Measurements from ENCODE around the gene CYP4F11. TPM values are rescaled to one million over a fixed set of nuclear protein-coding genes. Genes with fewer than 3 reads are reported as not detected.

The CYP4F11 gene
- total RNA-seq, 1 experiment from 2014 or later, result 0.21 TPM

- H3K27ac ChIP-seq (ENCODE audit: low read length), result no peak overlapping the region
- intact Hi-C loops (cut with micrococcal nuclease; ENCODE audit: unreplicated experiment) (no loop called here), in situ Hi-C loops (cut with HindIII; ENCODE audit: low pct_unique_long_range_greater_than_20kb, low sequenced_read_pairs) (no loop called here)
- H3K4me3 ChIP-seq (ENCODE audit: low read depth in 2 of 2, low read length in 2 of 2), result no peak overlapping the region
- ChIA-PET CTCF (no interaction called here), POLR2A (no interaction called here)
- H3K27me3 ChIP-seq (ENCODE audit: control insufficient read depth, insufficient read depth, low read length), result no peaks in the 10 kb centered on the region
- TF ChIP-seq POLR2AphosphoS5 (IDR thresholded peaks at IDR 0.05; ENCODE audit: low read depth, low read length), result no peak
- TF ChIP-seq TCF7L2 (IDR thresholded peaks at IDR 0.05; ENCODE audit: low read depth, low read length), result no peak
- no peak for TF ChIP-seq CTCF (IDR thresholded peaks at IDR 0.05)
- TF ChIP-seq REST (IDR thresholded peaks at IDR 0.05; ENCODE audit: insufficient read depth in 1 of 2, low read depth in 2 of 2, low read length in 1 of 2), result no peak
- TF ChIP-seq SIN3A (IDR thresholded peaks at IDR 0.05; ENCODE audit: borderline replicate concordance, insufficient read depth, low read depth, low read length), result no peak
- no peak for ATAC-seq
- H3K36me3 ChIP-seq (ENCODE audit: control insufficient read depth, insufficient read depth, low read length), result no peaks in the 10 kb centered on the region
- H3K4me1 ChIP-seq (ENCODE audit: control insufficient read depth, insufficient read depth, low read length), result no peaks in the 10 kb centered on the region
- no TSS peak for BruUV-seq (replicated peaks)
- no peaks in the 10 kb centered on the region for H3K9me3 ChIP-seq (ENCODE audit: control insufficient read depth, insufficient read depth, low read depth, low read length)
- no peak for DNase-seq (ENCODE audit: low read depth, low spot score)
Observed at GRCh38 chr19:15893477-15893876, 40.9 kb downstream of the CYP4F11 start.

- no peak for TF ChIP-seq REST (IDR thresholded peaks at IDR 0.05; ENCODE audit: insufficient read depth in 1 of 2, low read depth in 2 of 2, low read length in 1 of 2)
- no peak for TF ChIP-seq SIN3A (IDR thresholded peaks at IDR 0.05; ENCODE audit: borderline replicate concordance, insufficient read depth, low read depth, low read length)
- no peak for TF ChIP-seq TCF7L2 (IDR thresholded peaks at IDR 0.05; ENCODE audit: low read depth, low read length)
- TF ChIP-seq POLR2AphosphoS5 (IDR thresholded peaks at IDR 0.05; ENCODE audit: low read depth, low read length), result no peak
- TF ChIP-seq CTCF (IDR thresholded peaks at IDR 0.05), result no peak
- Histone ChIP-seq H3K9me3 (ENCODE audit: control insufficient read depth, insufficient read depth, low read depth, low read length) (no peaks in the 10 kb centered on the region), H3K4me3 (ENCODE audit: low read depth in 2 of 2, low read length in 2 of 2) (no peak overlapping the region), H3K4me1 (ENCODE audit: control insufficient read depth, insufficient read depth, low read length) (no peaks in the 10 kb centered on the region), H3K27me3 (ENCODE audit: control insufficient read depth, insufficient read depth, low read length) (no peaks in the 10 kb centered on the region), H3K36me3 (ENCODE audit: control insufficient read depth, insufficient read depth, low read length) (no peaks in the 10 kb centered on the region), H3K27ac (ENCODE audit: low read length) (no peak overlapping the region)
- DNase-seq (ENCODE audit: low read depth, low spot score) (no peak), ATAC-seq (no peak)
- BruUV-seq (replicated peaks), result no TSS peak
- ChIA-PET POLR2A (no interaction called here), CTCF (no interaction called here)
- intact Hi-C loops (cut with micrococcal nuclease; ENCODE audit: unreplicated experiment) (no loop called here), in situ Hi-C loops (cut with HindIII; ENCODE audit: low pct_unique_long_range_greater_than_20kb, low sequenced_read_pairs) (no loop called here)
Observed at GRCh38 chr19:15892012-15892411, 42.3 kb downstream of the CYP4F11 start.
